Urinary bladder (tissue), 4 donors: ENCODE results near the gene WASF1. TPM values are rescaled to one million over a fixed set of nuclear protein-coding genes. Genes with fewer than 3 reads are reported as not detected.

Source experiments
- DNase-seq: peaks from one replicate; pipeline ENCODE4 v3.0.0-alpha.2; 2015; ENCODE audit errors: extremely low spot score
- H3K27ac ChIP-seq: one replicate; pipeline ENCODE4 v1.5.1; 2013; ENCODE audit warnings: low read depth, mild to moderate bottlenecking, moderate library complexity
- H3K36me3 ChIP-seq: one replicate; pipeline ENCODE4 v1.6.1; 2013; ENCODE audit warnings: mild to moderate bottlenecking, moderate library complexity; ENCODE audit not compliant: insufficient read depth
- H3K4me1 ChIP-seq: one replicate; pipeline ENCODE4 v1.6.1; 2013; ENCODE audit warnings: mild to moderate bottlenecking, moderate library complexity; ENCODE audit not compliant: insufficient read depth
- H3K4me3 ChIP-seq: one replicate; pipeline ENCODE4 v1.5.1; 2013; ENCODE audit warnings: low read depth, low read length
- WGBS: extraction: QIAGEN DNeasy Blood & Tissue Kit; methylation state at CpG from one replicate; pipeline ENCODE4 v1.1.7; 2013; 5-methylcytosine and 5-hydroxymethylcytosine counted together
- polyA plus RNA-seq: library from polyadenylated mRNA; stranded (reverse); fragments of 200-250 nt; gene quantifications from one replicate; pipeline ENCODE4 v1.2.3, GENCODE V29; 2013
- total RNA-seq: library from RNA; depleted of rRNA; stranded (reverse); fragments of >200 nt; gene quantifications from one replicate; pipeline ENCODE4 v1.2.3, GENCODE V29; 2014
- donor health status: healthy with polysubstance abuse.
- donor health status: healthy.

The WASF1 gene
- total and polyA plus RNA-seq, 2 donors: 8.3 to 14.5 TPM

- 83% methylated on average over 15 of the region's 15 CpGs for WGBS
- no peaks in the 10 kb centered on the region for H3K4me1 ChIP-seq
- DNase-seq: no peak
- no peaks in the 10 kb centered on the region for H3K36me3 ChIP-seq
- H3K4me3 ChIP-seq: no peak overlapping the region
- H3K27ac ChIP-seq: no peak overlapping the region
These were observed 124.6 kb downstream of the WASF1 start for GRCh38 chr6:110054664-110055386.

GRCh38 chr6:110053395-110054240, 125.9 kb downstream of the WASF1 start:
- 17% methylated on average over 5 of the region's 5 CpGs for WGBS
- Histone ChIP-seq H3K4me3 (no peak overlapping the region), H3K36me3 (no peaks in the 10 kb centered on the region), H3K4me1 (no peaks in the 10 kb centered on the region), H3K27ac (no peak overlapping the region)
- peak; percentile 39 for DNase-seq

GRCh38 chr6:110050440-110050813, 129.0 kb downstream of the WASF1 start:
- no peaks in the 10 kb centered on the region for H3K4me1 ChIP-seq
- DNase-seq: no peak
- 78% methylated on average over 3 of the region's 3 CpGs for WGBS

More at GRCh38 chr6:110050440-110050813, 129.0 kb downstream of the WASF1 start:
- Histone ChIP-seq H3K4me3 (no peak overlapping the region), H3K27ac (no peak overlapping the region), H3K36me3 (no peaks in the 10 kb centered on the region)

Other genes starting within 250 kb of the WASF1 start
- not detected for gene GPR6, start 201.4 kb downstream of the WASF1 start, total RNA-seq
- gene GPR6, start 201.4 kb downstream of the WASF1 start, polyA plus RNA-seq: not detected
- gene CDC40, start 757 bp upstream of the WASF1 start, total RNA-seq: 33.9 TPM
- gene CDC40, start 757 bp upstream of the WASF1 start, polyA plus RNA-seq: 12.4 TPM
- 19.2 TPM for gene METTL24, start 178.7 kb upstream of the WASF1 start, total RNA-seq
- 4.3 TPM for gene METTL24, start 178.7 kb upstream of the WASF1 start, polyA plus RNA-seq
- 0.63 TPM for gene DDO, start 235.9 kb upstream of the WASF1 start, total RNA-seq
- 2.0 TPM for gene DDO, start 235.9 kb upstream of the WASF1 start, polyA plus RNA-seq